ENCODE results near the gene PDCD6IP. TPM values are rescaled to one million over a fixed set of nuclear protein-coding genes. Genes with fewer than 3 reads are reported as not detected.

PDCD6IP gene
- total and polyA plus RNA-seq, 12 donors, result 41.3 to 185 (median 146) TPM

GRCh38 chr3:33758281-33758680, 40.1 kb upstream of the PDCD6IP start:
- ATAC-seq (no peak), DNase-seq (no peak)
- Histone ChIP-seq H3K4me1 (no peaks in the 10 kb centered on the region), H3K27ac (no peak overlapping the region), H3K27me3 (no peaks in the 10 kb centered on the region), H3K9me3 (peaks cover 0 to 19% (median 6%) of the 10 kb centered on the region in 11 donors), H3K4me3 (no peak overlapping the region), H3K36me3 (no peaks in the 10 kb centered on the region)
- intact Hi-C loops (cut with DNase I), result no loop called here
- TF ChIP-seq CTCF (IDR thresholded peaks at IDR 0.05), result no peak

- ATAC-seq, result no peak
- DNase-seq, result no peak
- no peaks in the 10 kb centered on the region for H3K27me3 ChIP-seq
- H3K27ac ChIP-seq, result no peak overlapping the region
- 84 to 87% methylated on average over 2 of the region's 2 CpGs for WGBS, 2 donors
- H3K36me3 ChIP-seq, result no peaks in the 10 kb centered on the region
- no peaks in the 10 kb centered on the region for H3K4me1 ChIP-seq
- no peak for TF ChIP-seq CTCF (IDR thresholded peaks at IDR 0.05)
- no peak overlapping the region for H3K4me3 ChIP-seq
- H3K9me3 ChIP-seq, result peaks cover 0 to 16% (median 6%) of the 10 kb centered on the region in 11 donors
- intact Hi-C loops (cut with DNase I), result no loop called here
Observed at GRCh38 chr3:33758864-33759263, 39.6 kb upstream of the PDCD6IP start.

GRCh38 chr3:33768578-33769330, 29.7 kb upstream of the PDCD6IP start:
- ATAC-seq, result no peak
- Histone ChIP-seq H3K9me3 (no peaks in the 10 kb centered on the region), H3K4me3 (no peak overlapping the region), H3K27me3 (no peaks in the 10 kb centered on the region), H3K27ac (no peak overlapping the region), H3K4me1 (no peaks in the 10 kb centered on the region), H3K36me3 (no peaks in the 10 kb centered on the region)
- no peak for DNase-seq
- WGBS, 2 donors, result 85 to 90% methylated on average over 9 of the region's 9 CpGs
- TF ChIP-seq CTCF (IDR thresholded peaks at IDR 0.05), result no peak
- intact Hi-C loops (cut with DNase I), result no loop called here

- H3K27me3 ChIP-seq, result no peaks in the 10 kb centered on the region
- TF ChIP-seq CTCF (IDR thresholded peaks at IDR 0.05), result no peak
- 77 to 78% methylated on average over 2 of the region's 2 CpGs for WGBS, 2 donors
- intact Hi-C loops (cut with DNase I), result loop anchor here in 1 of 10 donors (5.0 kb wide), 1 partner anchor 136 kb away; no protein-coding TSS in a partner anchor
- DNase-seq (no peak), ATAC-seq (no peak)
- no peaks in the 10 kb centered on the region for H3K9me3 ChIP-seq
- no peak overlapping the region for H3K27ac ChIP-seq
- no peak overlapping the region for H3K4me3 ChIP-seq
- no peaks in the 10 kb centered on the region for H3K36me3 ChIP-seq
- no peaks in the 10 kb centered on the region for H3K4me1 ChIP-seq
Observed at GRCh38 chr3:33773637-33774036, 24.8 kb upstream of the PDCD6IP start.
